HUDEP-2 (cell line): ENCODE measurements around the gene TFDP2.
A peak's percentile ranks its signal among the peaks of the same experiment; 100 is the strongest.
"Not testable (repeated sequence)": the region's sequence is repeated elsewhere in the genome, so short reads cannot be mapped to it uniquely, and the experiment has no call there.

Source experiments
- DNase-seq, 76 experiments: peaks; one replicate each; lab custom pipeline; 2025; ENCODE audit not compliant: unreplicated experiment in 76 of 76; lab: John Stamatoyannopoulos, UW

TFDP2 gene, protein sequence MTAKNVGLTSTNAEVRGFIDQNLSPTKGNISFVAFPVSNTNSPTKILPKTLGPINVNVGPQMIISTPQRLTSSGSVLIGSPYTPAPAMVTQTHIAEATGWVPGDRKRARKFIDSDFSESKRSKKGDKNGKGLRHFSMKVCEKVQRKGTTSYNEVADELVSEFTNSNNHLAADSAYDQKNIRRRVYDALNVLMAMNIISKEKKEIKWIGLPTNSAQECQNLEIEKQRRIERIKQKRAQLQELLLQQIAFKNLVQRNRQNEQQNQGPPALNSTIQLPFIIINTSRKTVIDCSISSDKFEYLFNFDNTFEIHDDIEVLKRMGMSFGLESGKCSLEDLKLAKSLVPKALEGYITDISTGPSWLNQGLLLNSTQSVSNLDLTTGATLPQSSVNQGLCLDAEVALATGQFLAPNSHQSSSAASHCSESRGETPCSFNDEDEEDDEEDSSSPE

GRCh38 chr3:142148792-142149672 is at the start of gene TFDP2:
TFDP2 (minus strand) TSS chr3:142149544; CDS start chr3:142101749, 47,795 bp downstream.
- peak in 75 of 76 experiments; percentile 22 to 88 (median 78) for DNase-seq

- DNase-seq = no peak
Observed at GRCh38 chr3:142188846-142189245, 39.5 kb upstream of the TFDP2 start.

- DNase-seq = peak in 52 of 76 experiments; percentile 1 to 60 (median 26)
Observed at GRCh38 chr3:142180761-142181362, 31.5 kb upstream of the TFDP2 start.

- no peak for DNase-seq
Observed at GRCh38 chr3:142175478-142175877, 26.1 kb upstream of the TFDP2 start.

DNA sequence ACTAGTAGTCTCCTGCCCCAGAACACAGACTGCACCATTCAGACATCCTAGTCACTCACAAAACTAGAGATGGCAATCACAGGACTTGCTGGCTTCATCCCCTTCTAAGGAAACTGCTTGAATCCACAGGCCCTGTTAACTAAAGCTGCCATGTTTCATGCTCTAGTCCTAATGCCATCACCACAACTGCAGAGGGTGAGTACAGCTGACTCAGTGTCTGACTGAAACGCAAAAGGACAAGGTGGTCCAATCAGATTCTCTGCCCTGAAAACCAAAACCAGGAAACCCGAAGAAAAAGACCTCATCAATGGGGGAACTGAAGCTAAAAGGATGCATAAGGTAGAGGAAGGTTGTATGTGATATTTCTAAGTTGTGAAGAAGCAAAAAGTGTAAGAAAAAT is 25.2 kb upstream of the TFDP2 start:
- no peak for DNase-seq

DNA sequence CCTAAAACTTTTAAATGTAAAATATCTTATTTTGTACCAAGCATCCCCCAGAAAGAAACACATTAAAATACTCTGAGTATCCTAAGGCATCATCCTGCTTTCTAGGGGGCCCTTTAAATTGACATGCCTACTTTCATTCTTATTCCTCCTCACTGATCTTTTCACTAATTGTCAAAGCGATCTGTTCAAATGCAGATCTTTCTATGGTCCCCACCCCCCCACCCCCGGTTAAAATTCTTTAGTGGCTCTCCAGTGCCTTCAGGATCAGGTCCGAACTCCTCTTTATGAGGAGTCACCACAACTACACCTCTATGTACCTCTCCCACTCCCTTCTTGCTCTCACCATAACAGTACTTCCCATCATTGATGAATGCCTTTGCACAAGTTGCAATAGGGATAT is 19.2 kb upstream of the TFDP2 start:
- no peak for DNase-seq

- DNase-seq = no peak
Observed at GRCh38 chr3:142165194-142165593, 15.8 kb upstream of the TFDP2 start.

- DNase-seq = no peak
Observed at GRCh38 chr3:142159083-142159740, 9.9 kb upstream of the TFDP2 start.

DNA sequence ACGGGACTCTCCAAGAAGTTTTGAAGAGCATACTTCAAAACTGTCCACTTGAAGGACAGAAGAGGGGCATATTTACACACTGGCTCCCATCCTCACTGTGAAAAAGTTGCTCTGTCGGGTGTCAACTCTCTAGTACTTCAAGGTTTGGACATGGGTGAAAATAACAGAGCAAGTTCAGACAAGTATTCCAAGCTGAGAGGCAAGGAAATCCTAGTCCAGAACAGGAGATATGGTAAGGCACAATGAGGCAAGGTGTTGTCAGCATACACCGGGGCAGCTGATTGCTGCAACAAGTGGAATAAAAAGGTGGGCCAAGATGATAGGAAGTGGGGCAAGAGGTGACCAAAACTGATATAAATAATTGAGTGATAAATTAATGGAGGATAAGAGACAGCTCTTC is 4.8 kb upstream of the TFDP2 start:
- DNase-seq = no peak

DNA sequence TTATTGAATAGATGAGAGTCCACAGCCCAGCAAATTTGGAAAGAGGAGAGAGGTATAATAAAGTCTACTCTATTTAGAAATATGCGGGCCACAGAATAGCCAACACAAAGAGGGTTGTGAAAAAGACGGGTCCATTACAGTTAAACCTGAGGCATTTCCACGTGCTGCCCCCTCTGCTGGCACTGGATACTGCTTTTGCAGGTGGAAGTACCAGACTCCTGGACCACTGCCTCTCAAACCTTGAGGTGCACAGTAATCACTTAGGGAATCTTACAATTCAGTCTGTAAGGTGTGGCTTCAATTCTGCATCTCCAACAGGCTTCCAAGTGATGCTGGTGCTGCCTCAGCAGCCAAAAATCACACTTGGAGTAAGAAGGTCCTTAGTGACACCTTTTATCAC is 3.0 kb upstream of the TFDP2 start:
- no peak for DNase-seq

DNA sequence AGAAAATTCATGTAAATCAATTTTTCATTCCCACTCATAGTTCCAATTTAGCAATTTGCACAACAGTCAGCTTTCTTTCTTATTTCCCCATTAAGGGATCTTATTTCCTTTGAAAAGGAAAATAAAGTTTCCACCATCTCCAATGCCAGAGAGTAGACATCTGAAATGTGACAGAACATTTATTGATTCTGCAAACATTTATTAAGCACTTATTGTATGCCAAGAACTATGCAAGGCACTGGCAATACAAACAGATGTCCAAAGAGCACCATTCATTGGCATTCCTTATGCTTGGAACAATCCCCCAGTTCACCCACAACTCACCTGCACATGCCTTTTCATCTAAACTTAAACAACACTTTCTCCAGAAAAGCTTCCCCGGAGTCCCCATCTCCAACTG is 2.5 kb upstream of the TFDP2 start:
- no peak for DNase-seq

- DNase-seq = no peak
Observed at GRCh38 chr3:142151240-142151639, 1.9 kb upstream of the TFDP2 start.

DNA sequence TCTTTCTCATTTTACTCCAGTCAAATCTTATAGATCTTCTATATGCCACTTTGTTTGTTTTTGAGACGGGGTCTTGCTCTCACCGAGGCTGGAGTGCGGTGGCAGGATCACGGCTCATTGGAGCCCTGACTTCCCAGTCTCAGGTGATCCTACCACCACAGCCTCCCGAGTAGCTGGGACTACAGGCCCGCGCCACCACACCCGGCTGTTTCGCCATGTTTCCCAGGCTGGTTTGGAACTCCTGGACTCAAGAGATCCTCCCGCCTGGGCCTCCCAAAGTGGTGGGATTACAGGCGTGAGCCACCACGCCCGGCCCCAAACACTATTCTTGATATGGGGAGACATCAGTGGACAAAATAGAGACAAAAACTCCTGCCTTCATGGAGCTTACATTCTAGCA is 927 bp upstream of the TFDP2 start:
- DNase-seq = no peak

- no peak for DNase-seq
Observed at GRCh38 chr3:142149673-142149992, 289 bp upstream of the TFDP2 start.

DNA sequence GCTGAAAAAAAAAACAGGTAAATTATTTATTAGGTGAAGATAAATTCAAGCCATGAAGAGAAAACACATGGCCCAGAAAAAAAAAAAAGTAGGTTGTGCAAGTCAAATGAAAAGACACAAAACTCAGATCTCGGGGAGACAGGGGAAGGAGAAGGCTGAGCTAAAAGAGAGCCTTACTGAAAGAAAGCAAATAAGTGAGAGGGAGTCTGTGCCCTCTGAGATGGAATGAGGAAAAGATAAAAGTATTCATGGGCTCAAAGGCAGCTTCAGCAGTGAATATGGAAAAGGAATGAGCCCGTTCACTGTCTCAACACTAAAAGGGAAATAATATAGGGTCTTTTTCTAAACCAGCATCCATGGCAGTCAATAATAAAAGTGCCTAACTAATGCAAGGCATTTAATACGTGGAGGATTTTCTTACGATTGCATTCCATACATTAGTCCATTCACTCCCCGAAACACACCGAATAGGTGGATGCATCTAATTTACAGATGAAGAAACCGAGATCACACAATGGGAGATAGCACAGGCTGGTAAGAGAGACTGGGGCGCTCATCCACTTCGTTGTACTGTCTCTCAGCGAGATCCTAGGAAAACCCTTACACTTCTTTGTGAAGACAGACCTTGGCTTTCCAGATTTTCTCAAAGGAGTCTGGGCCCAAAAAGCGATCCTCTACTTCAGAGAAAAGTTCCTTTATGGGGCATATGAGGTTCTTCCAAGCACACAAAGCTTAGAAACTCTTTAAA is 1.1 kb downstream of the TFDP2 start:
- peak in 3 of 76 experiments; percentile 9 to 41 (median 24) for DNase-seq

GRCh38 chr3:142144587-142144986 is 4.8 kb downstream of the TFDP2 start:
- not testable (repeated sequence) for DNase-seq

GRCh38 chr3:142140608-142141285 is 8.6 kb downstream of the TFDP2 start:
- DNase-seq = peak in 1 of 76 experiments; percentile 9

DNA sequence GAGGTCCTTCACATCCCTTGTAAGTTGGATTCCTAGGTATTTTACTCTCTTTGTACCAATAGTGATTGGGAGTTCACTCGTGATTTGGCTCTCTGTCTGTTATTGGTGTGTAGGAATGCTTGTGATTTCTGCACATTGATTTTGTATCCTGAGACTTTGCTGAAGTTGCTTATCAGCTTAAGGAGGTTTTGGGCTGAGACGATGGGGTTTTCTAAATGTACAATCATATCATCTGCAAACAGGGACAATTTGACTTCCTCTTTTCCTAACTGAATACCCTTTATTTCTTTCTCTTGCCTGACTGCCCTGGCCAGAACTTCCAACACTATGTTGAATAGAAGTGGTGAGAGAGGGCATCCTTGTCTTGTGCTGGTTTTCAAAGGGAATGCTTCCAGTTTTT is 12.3 kb downstream of the TFDP2 start:
- DNase-seq = not testable (repeated sequence)

GRCh38 chr3:142134799-142135325 is 14.5 kb downstream of the TFDP2 start:
- no peak for DNase-seq
